Measurements from ENCODE around the gene OLFML2A. TPM values are rescaled to one million over a fixed set of nuclear protein-coding genes. Genes with fewer than 3 reads are reported as not detected.
A peak's percentile ranks its signal among the peaks of the same experiment; 100 is the strongest.

Gene OLFML2A
- total and polyA plus RNA-seq, 2 of the 13 experiments (the other 11 are each of a cell fraction or from before 2014, with no cell fraction given), result 0.01 to 0.02 TPM

DNA sequence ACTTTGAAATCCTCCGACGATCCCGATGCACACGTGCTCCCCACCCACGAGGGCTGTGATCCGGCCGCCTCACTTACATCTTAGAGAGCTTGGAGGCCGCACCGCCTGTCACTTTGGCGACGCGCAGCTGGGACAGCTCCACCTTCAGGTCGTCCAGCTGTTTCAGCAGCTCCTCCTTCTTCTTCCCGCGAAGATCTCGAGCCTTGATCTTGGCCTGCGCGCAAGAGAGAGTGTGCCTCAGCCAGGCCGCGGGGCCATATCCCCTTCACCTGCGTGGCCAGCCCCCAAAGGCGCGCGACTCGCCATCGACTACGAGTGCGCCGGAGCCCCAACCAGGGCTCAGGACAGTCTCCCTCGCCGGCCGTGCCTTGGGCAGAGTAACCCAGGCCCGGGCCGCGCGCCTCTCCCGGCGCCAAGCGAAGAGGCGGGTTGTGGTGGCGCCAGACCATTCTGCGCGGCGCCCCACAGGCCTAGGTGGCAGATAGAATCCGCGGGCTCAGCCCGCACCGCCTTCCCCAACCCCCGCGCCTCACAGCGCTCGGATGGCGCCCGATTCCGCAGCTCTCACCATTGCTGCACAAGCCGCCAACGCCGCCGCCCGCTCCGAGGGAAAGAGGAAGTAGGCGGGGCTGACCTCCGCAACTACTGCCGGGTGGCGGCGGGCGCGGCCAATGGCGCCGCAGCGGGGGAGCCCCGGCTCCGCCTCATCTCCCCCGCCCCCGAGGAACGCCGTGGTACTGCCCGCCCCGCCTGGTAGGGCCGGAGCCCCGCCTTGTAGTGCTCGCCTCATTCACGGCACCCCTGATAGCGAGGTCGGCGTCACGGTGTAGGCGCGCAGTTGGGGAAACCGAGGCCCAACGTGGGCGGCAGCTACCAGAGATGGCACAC lies 84.7 kb downstream of the OLFML2A start, which contains the start of the genes ARPC5L and RPL35 (continued):
- peak; percentile 61; the same call in 1 of the 2 replicates for TF ChIP-seq ZSCAN25 (CRISPR knock-in tag; IDR thresholded peaks at IDR 0.05)
- no peak for TF ChIP-seq ARID2 (CRISPR knock-in tag; IDR thresholded peaks at IDR 0.05; ENCODE audit: borderline replicate concordance)
- TF ChIP-seq POLR2AphosphoS2 (IDR thresholded peaks at IDR 0.05; ENCODE audit: low read depth, low read length), result peak; percentile 91; the same call in 1 of the 2 replicates
- no peak for TF ChIP-seq ZNF17 (CRISPR knock-in tag; IDR thresholded peaks at IDR 0.05)
- no peak; the same call in 1 of the 2 replicates for TF ChIP-seq ZNF674 (CRISPR knock-in tag; IDR thresholded peaks at IDR 0.05; ENCODE audit: low read depth)
- TF ChIP-seq CREB1 (IDR thresholded peaks at IDR 0.05), result peak; percentile 46
- no peak for TF ChIP-seq CREB1 (CRISPR knock-in tag; IDR thresholded peaks at IDR 0.05)
- TF ChIP-seq RXRB (CRISPR knock-in tag; IDR thresholded peaks at IDR 0.05; ENCODE audit: borderline replicate concordance), result peak; percentile 59; the same call in 1 of the 2 replicates
- TF ChIP-seq MEIS2 (CRISPR knock-in tag; IDR thresholded peaks at IDR 0.05), result peak; percentile 25; the same call in 1 of the 2 replicates
- TF ChIP-seq, protein P1, sequence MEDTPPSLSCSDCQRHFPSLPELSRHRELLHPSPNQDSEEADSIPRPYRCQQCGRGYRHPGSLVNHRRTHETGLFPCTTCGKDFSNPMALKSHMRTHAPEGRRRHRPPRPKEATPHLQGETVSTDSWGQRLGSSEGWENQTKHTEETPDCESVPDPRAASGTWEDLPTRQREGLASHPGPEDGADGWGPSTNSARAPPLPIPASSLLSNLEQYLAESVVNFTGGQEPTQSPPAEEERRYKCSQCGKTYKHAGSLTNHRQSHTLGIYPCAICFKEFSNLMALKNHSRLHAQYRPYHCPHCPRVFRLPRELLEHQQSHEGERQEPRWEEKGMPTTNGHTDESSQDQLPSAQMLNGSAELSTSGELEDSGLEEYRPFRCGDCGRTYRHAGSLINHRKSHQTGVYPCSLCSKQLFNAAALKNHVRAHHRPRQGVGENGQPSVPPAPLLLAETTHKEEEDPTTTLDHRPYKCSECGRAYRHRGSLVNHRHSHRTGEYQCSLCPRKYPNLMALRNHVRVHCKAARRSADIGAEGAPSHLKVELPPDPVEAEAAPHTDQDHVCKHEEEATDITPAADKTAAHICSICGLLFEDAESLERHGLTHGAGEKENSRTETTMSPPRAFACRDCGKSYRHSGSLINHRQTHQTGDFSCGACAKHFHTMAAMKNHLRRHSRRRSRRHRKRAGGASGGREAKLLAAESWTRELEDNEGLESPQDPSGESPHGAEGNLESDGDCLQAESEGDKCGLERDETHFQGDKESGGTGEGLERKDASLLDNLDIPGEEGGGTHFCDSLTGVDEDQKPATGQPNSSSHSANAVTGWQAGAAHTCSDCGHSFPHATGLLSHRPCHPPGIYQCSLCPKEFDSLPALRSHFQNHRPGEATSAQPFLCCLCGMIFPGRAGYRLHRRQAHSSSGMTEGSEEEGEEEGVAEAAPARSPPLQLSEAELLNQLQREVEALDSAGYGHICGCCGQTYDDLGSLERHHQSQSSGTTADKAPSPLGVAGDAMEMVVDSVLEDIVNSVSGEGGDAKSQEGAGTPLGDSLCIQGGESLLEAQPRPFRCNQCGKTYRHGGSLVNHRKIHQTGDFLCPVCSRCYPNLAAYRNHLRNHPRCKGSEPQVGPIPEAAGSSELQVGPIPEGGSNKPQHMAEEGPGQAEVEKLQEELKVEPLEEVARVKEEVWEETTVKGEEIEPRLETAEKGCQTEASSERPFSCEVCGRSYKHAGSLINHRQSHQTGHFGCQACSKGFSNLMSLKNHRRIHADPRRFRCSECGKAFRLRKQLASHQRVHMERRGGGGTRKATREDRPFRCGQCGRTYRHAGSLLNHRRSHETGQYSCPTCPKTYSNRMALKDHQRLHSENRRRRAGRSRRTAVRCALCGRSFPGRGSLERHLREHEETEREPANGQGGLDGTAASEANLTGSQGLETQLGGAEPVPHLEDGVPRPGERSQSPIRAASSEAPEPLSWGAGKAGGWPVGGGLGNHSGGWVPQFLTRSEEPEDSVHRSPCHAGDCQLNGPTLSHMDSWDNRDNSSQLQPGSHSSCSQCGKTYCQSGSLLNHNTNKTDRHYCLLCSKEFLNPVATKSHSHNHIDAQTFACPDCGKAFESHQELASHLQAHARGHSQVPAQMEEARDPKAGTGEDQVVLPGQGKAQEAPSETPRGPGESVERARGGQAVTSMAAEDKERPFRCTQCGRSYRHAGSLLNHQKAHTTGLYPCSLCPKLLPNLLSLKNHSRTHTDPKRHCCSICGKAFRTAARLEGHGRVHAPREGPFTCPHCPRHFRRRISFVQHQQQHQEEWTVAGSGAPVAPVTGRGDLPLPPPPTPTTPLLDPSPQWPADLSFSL (CRISPR knock-in tag; IDR thresholded peaks at IDR 0.05), result no peak
- peak; percentile 78; the same call in 1 of the 2 replicates for TF ChIP-seq GZF1 (CRISPR knock-in tag; IDR thresholded peaks at IDR 0.05)
- no peak for TF ChIP-seq ZNF644 (CRISPR knock-in tag; IDR thresholded peaks at IDR 0.05; ENCODE audit: low read depth)
- TF ChIP-seq, protein P2, sequence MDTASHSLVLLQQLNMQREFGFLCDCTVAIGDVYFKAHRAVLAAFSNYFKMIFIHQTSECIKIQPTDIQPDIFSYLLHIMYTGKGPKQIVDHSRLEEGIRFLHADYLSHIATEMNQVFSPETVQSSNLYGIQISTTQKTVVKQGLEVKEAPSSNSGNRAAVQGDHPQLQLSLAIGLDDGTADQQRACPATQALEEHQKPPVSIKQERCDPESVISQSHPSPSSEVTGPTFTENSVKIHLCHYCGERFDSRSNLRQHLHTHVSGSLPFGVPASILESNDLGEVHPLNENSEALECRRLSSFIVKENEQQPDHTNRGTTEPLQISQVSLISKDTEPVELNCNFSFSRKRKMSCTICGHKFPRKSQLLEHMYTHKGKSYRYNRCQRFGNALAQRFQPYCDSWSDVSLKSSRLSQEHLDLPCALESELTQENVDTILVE (CRISPR knock-in tag; IDR thresholded peaks at IDR 0.05), result 0 out of 2 replicates have a peak, but pooled peaks have one; percentile 62
- TF ChIP-seq, protein P3, sequence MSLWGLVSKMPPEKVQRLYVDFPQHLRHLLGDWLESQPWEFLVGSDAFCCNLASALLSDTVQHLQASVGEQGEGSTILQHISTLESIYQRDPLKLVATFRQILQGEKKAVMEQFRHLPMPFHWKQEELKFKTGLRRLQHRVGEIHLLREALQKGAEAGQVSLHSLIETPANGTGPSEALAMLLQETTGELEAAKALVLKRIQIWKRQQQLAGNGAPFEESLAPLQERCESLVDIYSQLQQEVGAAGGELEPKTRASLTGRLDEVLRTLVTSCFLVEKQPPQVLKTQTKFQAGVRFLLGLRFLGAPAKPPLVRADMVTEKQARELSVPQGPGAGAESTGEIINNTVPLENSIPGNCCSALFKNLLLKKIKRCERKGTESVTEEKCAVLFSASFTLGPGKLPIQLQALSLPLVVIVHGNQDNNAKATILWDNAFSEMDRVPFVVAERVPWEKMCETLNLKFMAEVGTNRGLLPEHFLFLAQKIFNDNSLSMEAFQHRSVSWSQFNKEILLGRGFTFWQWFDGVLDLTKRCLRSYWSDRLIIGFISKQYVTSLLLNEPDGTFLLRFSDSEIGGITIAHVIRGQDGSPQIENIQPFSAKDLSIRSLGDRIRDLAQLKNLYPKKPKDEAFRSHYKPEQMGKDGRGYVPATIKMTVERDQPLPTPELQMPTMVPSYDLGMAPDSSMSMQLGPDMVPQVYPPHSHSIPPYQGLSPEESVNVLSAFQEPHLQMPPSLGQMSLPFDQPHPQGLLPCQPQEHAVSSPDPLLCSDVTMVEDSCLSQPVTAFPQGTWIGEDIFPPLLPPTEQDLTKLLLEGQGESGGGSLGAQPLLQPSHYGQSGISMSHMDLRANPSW (CRISPR knock-in tag; IDR thresholded peaks at IDR 0.05; ENCODE audit: borderline replicate concordance), result no peak; the same call in 1 of the 2 replicates
- peak; percentile 49; the same call in 1 of the 2 replicates for TF ChIP-seq NFKBIZ (CRISPR knock-in tag; IDR thresholded peaks at IDR 0.05)
- TF ChIP-seq SKI (IDR thresholded peaks at IDR 0.05; ENCODE audit: partially characterized antibody), result no peak
- TF ChIP-seq ZNF143 (CRISPR knock-in tag; IDR thresholded peaks at IDR 0.05), result peak; percentile 36; the same call in 1 of the 2 replicates
- no peak for TF ChIP-seq ZNF33A (CRISPR knock-in tag; IDR thresholded peaks at IDR 0.05; ENCODE audit: borderline replicate concordance)

Data from HepG2 (cell line).